Ectodermal cell (in vitro differentiated cells): ENCODE measurements around the gene TM4SF1.

ENCODE experiments used
- H3K27ac ChIP-seq: 2 replicates; pipeline ENCODE4 v1.7.0; 2013; ENCODE audit warnings: mild to moderate bottlenecking, low read depth, low read length; ENCODE audit not compliant: insufficient read depth, poor library complexity, severe bottlenecking
- H3K27me3 ChIP-seq: 2 replicates; pipeline ENCODE4 v1.7.0; 2013; ENCODE audit warnings: mild to moderate bottlenecking, low read length; ENCODE audit not compliant: insufficient read depth, control insufficient read depth, poor library complexity, severe bottlenecking
- H3K36me3 ChIP-seq: one replicate; pipeline ENCODE4 v1.7.0; 2013; ENCODE audit warnings: low read length; ENCODE audit not compliant: control insufficient read depth, insufficient read depth
- H3K4me1 ChIP-seq: one replicate; pipeline ENCODE4 v1.7.0; 2013; ENCODE audit warnings: low read length; ENCODE audit not compliant: control insufficient read depth, insufficient read depth
- H3K4me3 ChIP-seq: 2 replicates; pipeline ENCODE4 v1.7.0; 2013; ENCODE audit warnings: low read depth, low read length, control low read depth; ENCODE audit not compliant: insufficient read depth
- H3K9me3 ChIP-seq: 2 replicates; pipeline ENCODE4 v1.7.0; 2013; ENCODE audit warnings: mild to moderate bottlenecking, low read length, moderate library complexity; ENCODE audit not compliant: control insufficient read depth
- whole genome bisulfite sequencing, 2 experiments: methylation state at CpG; one replicate each; pipeline ENCODE4 v1.1.7; 2013; ENCODE audit warnings: missing lambda C conversion rate in 2 of 2; 5-methylcytosine and 5-hydroxymethylcytosine counted together

Gene TM4SF1

GRCh38 chr3:149332771-149333170, 44.7 kb downstream of the TM4SF1 start:
- Histone ChIP-seq H3K27me3 (no peaks in the 10 kb centered on the region), H3K4me3 (no peak overlapping the region), H3K4me1 (no peaks in the 10 kb centered on the region), H3K36me3 (no peaks in the 10 kb centered on the region), H3K9me3 (no peaks in the 10 kb centered on the region), H3K27ac (no peak overlapping the region)

DNA sequence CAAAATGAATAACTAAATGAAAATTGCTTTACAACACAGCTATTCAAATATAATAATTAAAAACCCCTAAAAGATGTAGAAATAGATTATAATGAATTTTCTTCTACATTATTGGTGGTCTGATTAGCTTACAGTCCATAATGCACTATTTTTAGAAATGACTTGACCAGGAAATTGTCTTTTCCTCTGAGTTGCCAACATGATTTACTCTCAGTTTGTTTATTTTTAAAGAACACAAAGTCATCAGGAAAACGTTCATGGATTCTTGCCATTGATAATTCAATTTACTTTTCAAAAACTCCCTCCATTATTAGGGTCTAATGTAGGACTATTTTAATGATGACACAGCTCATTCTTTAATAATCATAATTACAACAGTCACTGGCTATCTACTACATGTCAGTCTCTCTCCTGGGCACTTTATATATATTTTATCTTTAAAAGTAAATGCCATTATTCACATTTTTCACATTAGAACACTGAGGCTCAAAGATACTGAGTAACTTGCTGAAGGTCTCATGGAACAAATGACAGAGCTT, 45.2 kb downstream of the TM4SF1 start:
- 33 to 57% methylated on average over 1 of the region's 1 CpG for WGBS, 2 experiments
- Histone ChIP-seq H3K9me3 (no peaks in the 10 kb centered on the region), H3K4me1 (no peaks in the 10 kb centered on the region), H3K27ac (no peak overlapping the region), H3K4me3 (no peak overlapping the region), H3K36me3 (no peaks in the 10 kb centered on the region), H3K27me3 (no peaks in the 10 kb centered on the region)

DNA sequence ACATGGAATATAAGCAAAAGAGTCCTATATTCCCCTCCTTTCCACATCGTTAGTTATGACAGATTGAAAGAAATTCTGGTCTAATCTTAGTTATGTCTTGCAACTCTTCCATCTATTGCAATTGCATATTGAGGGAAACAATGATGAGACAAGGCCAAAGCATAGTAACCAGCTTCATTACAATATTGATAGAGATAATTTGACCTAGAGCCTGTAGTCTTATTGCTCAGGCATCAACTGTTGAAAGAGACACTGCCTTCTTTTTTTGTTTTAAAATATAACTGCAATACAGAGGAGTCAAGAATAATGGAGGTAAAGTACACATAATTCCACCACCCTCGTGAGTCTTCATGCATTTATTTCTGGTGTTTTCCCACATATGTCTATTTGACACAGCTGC, 46.1 kb downstream of the TM4SF1 start:
- Histone ChIP-seq H3K36me3 (no peaks in the 10 kb centered on the region), H3K27ac (no peak overlapping the region), H3K9me3 (no peaks in the 10 kb centered on the region), H3K4me3 (no peak overlapping the region), H3K27me3 (no peaks in the 10 kb centered on the region), H3K4me1 (no peaks in the 10 kb centered on the region)
- 89 to 91% methylated on average over 1 to 2 of the region's 2 CpGs for WGBS, 2 experiments

DNA sequence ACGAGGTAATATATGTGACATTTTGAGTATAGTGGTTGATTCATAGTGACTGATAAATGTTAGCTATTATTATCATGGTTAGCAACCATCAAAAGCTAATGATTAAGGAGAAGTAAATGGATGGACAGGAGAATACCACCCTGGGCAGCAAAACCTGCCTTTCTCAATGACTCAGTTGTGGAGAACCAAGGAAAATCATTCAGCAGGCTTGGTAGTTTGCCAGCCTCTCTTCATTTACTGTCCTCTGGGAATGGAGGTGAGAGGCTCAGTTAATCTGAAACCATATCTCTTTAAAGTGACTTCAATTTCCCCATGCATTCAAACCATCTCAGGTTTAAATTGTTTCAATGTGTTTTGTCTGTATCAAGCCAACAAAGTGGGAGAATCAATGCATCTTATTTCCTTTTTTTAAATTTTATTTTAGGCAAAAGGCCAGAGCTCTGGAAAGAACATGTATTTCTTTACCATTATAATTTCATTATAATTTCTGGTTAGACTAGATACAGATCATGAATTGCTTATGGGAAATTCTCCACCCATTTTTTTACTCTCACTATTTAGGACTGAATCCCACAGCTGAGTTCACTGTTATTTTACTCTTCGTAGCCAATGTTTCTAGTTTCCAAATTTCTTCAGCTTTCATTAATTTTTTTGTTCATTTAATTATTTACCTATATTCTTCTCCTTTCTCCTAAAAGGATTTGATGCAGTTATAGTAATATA, 46.7 kb downstream of the TM4SF1 start:
- no peak overlapping the region for H3K4me3 ChIP-seq
- WGBS, 2 experiments: 90 to 96% methylated on average over 2 of the region's 2 CpGs
- no peak overlapping the region for H3K27ac ChIP-seq
- no peaks in the 10 kb centered on the region for H3K36me3 ChIP-seq
- no peaks in the 10 kb centered on the region for H3K9me3 ChIP-seq
- no peaks in the 10 kb centered on the region for H3K27me3 ChIP-seq
- H3K4me1 ChIP-seq: no peaks in the 10 kb centered on the region

DNA sequence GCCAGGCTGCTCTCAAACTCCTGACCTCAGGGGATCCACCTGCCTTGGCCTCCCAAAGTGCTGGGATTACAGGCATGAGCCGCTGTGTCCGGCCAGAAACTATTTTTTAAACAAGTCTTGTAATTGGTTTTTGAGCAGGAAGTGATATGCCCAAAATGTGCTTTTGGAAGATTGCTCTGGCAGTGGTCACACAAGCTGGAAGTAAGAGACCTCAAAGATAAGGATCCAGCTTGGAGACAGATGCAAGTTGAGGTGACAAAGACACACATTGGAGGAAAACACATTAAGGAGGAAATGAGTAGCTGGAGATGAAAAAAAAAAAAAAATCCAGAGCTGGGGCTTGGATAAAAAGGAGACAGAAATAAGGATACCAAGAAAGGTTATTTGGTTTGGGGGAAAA, 50.3 kb downstream of the TM4SF1 start:
- H3K36me3 ChIP-seq: no peaks in the 10 kb centered on the region
- WGBS, 2 experiments: 84 to 91% methylated on average over 2 of the region's 2 CpGs
- H3K27ac ChIP-seq: no peak overlapping the region
- H3K27me3 ChIP-seq: no peaks in the 10 kb centered on the region
- no peaks in the 10 kb centered on the region for H3K9me3 ChIP-seq
- no peak overlapping the region for H3K4me3 ChIP-seq
- H3K4me1 ChIP-seq: no peaks in the 10 kb centered on the region

- H3K36me3 ChIP-seq: no peaks in the 10 kb centered on the region
- no peaks in the 10 kb centered on the region for H3K27me3 ChIP-seq
- no peak overlapping the region for H3K4me3 ChIP-seq
- H3K27ac ChIP-seq: no peak overlapping the region
- no peaks in the 10 kb centered on the region for H3K9me3 ChIP-seq
- no peaks in the 10 kb centered on the region for H3K4me1 ChIP-seq
Observed at GRCh38 chr3:149325581-149325980, 51.9 kb downstream of the TM4SF1 start.

GRCh38 chr3:149324332-149324731, 53.1 kb downstream of the TM4SF1 start:
- no peak overlapping the region for H3K4me3 ChIP-seq
- no peaks in the 10 kb centered on the region for H3K27me3 ChIP-seq
- H3K4me1 ChIP-seq: no peaks in the 10 kb centered on the region

DNA sequence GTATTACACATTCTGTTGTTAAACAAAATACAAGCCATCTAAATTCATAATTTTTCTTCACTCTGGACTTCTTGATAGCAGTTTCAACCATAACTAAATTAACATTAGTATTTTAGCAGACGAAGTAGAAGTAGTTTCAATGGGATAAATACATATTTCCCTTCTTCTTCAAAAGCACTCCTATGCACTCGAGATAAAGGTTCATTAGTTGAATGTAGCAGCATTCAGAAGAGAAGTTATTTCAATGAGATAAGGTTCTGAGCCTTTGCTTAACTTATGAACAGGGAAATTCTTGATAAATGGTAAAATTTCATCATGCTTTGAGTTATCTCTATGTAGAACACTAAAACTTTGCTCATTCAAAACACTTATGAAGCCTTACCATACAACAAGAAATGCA, 55.8 kb downstream of the TM4SF1 start:
- 95 to 100% methylated on average over 1 to 2 of the region's 2 CpGs for WGBS, 2 experiments
- H3K4me1 ChIP-seq: no peaks in the 10 kb centered on the region
- no peaks in the 10 kb centered on the region for H3K36me3 ChIP-seq
- no peaks in the 10 kb centered on the region for H3K27me3 ChIP-seq
- no peak overlapping the region for H3K4me3 ChIP-seq
- no peak overlapping the region for H3K27ac ChIP-seq
- no peaks in the 10 kb centered on the region for H3K9me3 ChIP-seq

More at GRCh38 chr3:149324332-149324731, 53.1 kb downstream of the TM4SF1 start:
- Histone ChIP-seq H3K36me3 (no peaks in the 10 kb centered on the region), H3K27ac (no peak overlapping the region), H3K9me3 (no peaks in the 10 kb centered on the region)

DNA sequence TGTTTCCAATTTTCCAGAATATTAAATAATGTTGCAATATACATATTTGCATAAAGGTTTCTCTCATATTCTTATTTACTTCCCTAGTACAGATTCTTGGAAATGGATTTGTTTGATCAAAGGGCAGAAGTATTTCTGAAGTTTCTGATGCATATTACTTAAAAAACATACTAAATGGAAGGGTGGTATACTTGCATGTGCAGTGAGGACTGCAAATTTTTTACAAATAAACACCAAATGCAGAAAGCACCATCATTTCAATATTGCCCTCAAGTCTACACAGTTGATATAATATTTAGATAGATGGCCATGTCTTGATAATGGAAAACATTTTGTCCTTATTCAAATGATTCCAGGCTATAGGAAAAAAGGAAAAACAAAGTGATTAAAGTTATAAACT, 56.3 kb downstream of the TM4SF1 start:
- no peaks in the 10 kb centered on the region for H3K36me3 ChIP-seq
- H3K4me3 ChIP-seq: no peak overlapping the region
- no peaks in the 10 kb centered on the region for H3K9me3 ChIP-seq
- no peaks in the 10 kb centered on the region for H3K27me3 ChIP-seq
- H3K27ac ChIP-seq: no peak overlapping the region
- no peaks in the 10 kb centered on the region for H3K4me1 ChIP-seq

DNA sequence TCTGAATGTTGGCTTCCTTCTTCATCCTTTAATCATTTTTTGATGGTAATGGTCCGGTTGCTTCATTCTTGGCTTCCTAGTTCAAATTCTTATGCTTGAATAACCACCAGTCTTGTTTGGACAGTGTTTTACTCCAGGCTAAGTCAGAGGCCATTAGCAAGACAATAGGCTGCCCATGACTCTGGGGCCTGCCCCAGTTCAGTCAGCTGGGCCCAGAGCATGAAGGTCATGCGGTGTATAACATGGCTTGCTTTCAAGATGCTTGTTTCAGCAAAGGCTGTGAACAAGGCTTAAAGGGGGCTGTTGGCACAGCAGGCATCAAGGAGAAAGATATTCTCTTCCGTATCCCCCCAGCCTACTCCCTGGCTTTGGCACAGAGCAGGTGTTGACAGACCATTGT, 57.7 kb downstream of the TM4SF1 start:
- Histone ChIP-seq H3K27ac (no peak overlapping the region), H3K4me1 (no peaks in the 10 kb centered on the region), H3K4me3 (no peak overlapping the region), H3K9me3 (no peaks in the 10 kb centered on the region), H3K36me3 (no peaks in the 10 kb centered on the region), H3K27me3 (no peaks in the 10 kb centered on the region)
- 87 to 90% methylated on average over 3 of the region's 3 CpGs for WGBS, 2 experiments
